CD14-positive monocyte (primary cell): ENCODE data around the gene SSH3. TPM values are rescaled to one million over a fixed set of nuclear protein-coding genes. Genes with fewer than 3 reads are reported as not detected.

Experiments used
- DNase-seq, 3 donors: peaks; one replicate each; pipeline ENCODE4 v3.0.0-alpha.2; 2011 to 2022
- H2AFZ ChIP-seq: 2 replicates; pipeline ENCODE4 v1.6.0; 2012; ENCODE audit warnings: mild to moderate bottlenecking, low read depth, low read length, inconsistent platforms; ENCODE audit not compliant: insufficient read depth, poor library complexity, severe bottlenecking
- H3K27ac ChIP-seq, 2 donors: 1 replicate in 1 of 2; 2 replicates in 1 of 2; pipeline ENCODE4 v1.5.1; 2012 to 2013; ENCODE audit warnings: low read length in 2 of 2, control low read depth in 1 of 2, inconsistent platforms in 1 of 2, low read depth in 1 of 2, mild to moderate bottlenecking in 1 of 2
- H3K27me3 ChIP-seq, 2 donors: one replicate each; pipeline versions ENCODE4 v1.6.0 to v1.6.1; 2011 to 2013; ENCODE audit warnings: low read length in 2 of 2; ENCODE audit not compliant: control insufficient read depth in 2 of 2, insufficient read depth in 2 of 2
- H3K36me3 ChIP-seq, 2 donors: replicated peaks in 1 of 2; 1 replicate in 1 of 2; 2 replicates in 1 of 2; pipeline versions ENCODE4 v1.5.1 to v1.6.1; 2012 to 2013; ENCODE audit warnings: low read length in 2 of 2, control low read depth in 1 of 2, inconsistent platforms in 1 of 2, mild to moderate bottlenecking in 1 of 2; ENCODE audit not compliant: insufficient read depth in 2 of 2, control insufficient read depth in 1 of 2
- H3K4me1 ChIP-seq, 2 donors: 1 replicate in 1 of 2; 2 replicates in 1 of 2; pipeline versions ENCODE4 v1.5.1 to v1.6.1; 2012 to 2013; ENCODE audit warnings: low read length in 2 of 2, control low read depth in 1 of 2, inconsistent platforms in 1 of 2, mild to moderate bottlenecking in 1 of 2, moderate library complexity in 1 of 2; ENCODE audit not compliant: insufficient read depth in 2 of 2, control insufficient read depth in 1 of 2
- H3K4me2 ChIP-seq: replicated peaks from 2 replicates; pipeline ENCODE3; 2012; ENCODE audit warnings: low read length, moderate library complexity, mild to moderate bottlenecking; ENCODE audit not compliant: poor library complexity, severe bottlenecking; ENCODE audit errors: extremely low read depth
- H3K4me3 ChIP-seq, 3 experiments: fragments of 200-600 bp in 1 of 3; sonication (generic) in 1 of 3; replicated peaks in 1 of 3; 1 replicate in 2 of 3; 2 replicates in 1 of 3; pipeline ENCODE4 v1.5.1; 2011 to 2013; ENCODE audit warnings: low read length in 3 of 3, mild to moderate bottlenecking in 3 of 3, control low read depth in 2 of 3, low read depth in 2 of 3, inconsistent platforms in 1 of 3, moderate library complexity in 1 of 3
- H3K79me2 ChIP-seq: 2 replicates; pipeline ENCODE4 v1.6.0; 2012; ENCODE audit warnings: mild to moderate bottlenecking, control low read depth, inconsistent platforms, low read length, moderate library complexity; ENCODE audit not compliant: insufficient read depth
- H3K9ac ChIP-seq: 2 replicates; pipeline ENCODE4 v1.6.0; 2017; ENCODE audit warnings: low read length, mild to moderate bottlenecking; ENCODE audit not compliant: insufficient read depth, poor library complexity, severe bottlenecking
- H3K9me3 ChIP-seq, 2 donors: replicated peaks in 1 of 2; 1 replicate in 1 of 2; 2 replicates in 1 of 2; pipeline versions ENCODE4 v1.5.1 to v1.6.1; 2012 to 2013; ENCODE audit warnings: low read length in 2 of 2, control low read depth in 1 of 2; ENCODE audit not compliant: control insufficient read depth in 1 of 2, insufficient read depth in 1 of 2
- H4K20me1 ChIP-seq: 2 replicates; pipeline ENCODE4 v1.6.0; 2012; ENCODE audit warnings: mild to moderate bottlenecking, low read length, control low read depth, moderate library complexity; ENCODE audit not compliant: insufficient read depth
- H3K27ac Mint-ChIP-seq, 7 donors: one replicate each; pipeline ENCODE4 v1.8.0; 2020; ENCODE audit warnings: mild to moderate bottlenecking in 7 of 7, mixed read lengths in 7 of 7, moderate library complexity in 6 of 7, inconsistent platforms in 2 of 7
- H3K27me3 Mint-ChIP-seq, 3 donors: one replicate each; pipeline ENCODE4 v1.8.0; 2021 to 2022; ENCODE audit warnings: low read depth in 3 of 3, mild to moderate bottlenecking in 3 of 3, mixed read lengths in 3 of 3, moderate library complexity in 3 of 3, inconsistent platforms in 1 of 3
- H3K36me3 Mint-ChIP-seq, 2 donors: one replicate each; pipeline ENCODE4 v1.8.0; 2020; ENCODE audit warnings: mixed read lengths in 2 of 2, inconsistent platforms in 1 of 2, mild to moderate bottlenecking in 1 of 2
- H3K4me1 Mint-ChIP-seq: one replicate; pipeline ENCODE4 v1.8.0; 2020; ENCODE audit warnings: mild to moderate bottlenecking, mixed read lengths
- H3K4me3 Mint-ChIP-seq, 2 donors: one replicate each; pipeline ENCODE4 v1.8.0; 2020; ENCODE audit warnings: mild to moderate bottlenecking in 2 of 2, mixed read lengths in 2 of 2, moderate library complexity in 1 of 2
- H3K9me3 Mint-ChIP-seq, 7 donors: one replicate each; pipeline ENCODE4 v1.8.0; 2020 to 2022; ENCODE audit warnings: mixed read lengths in 7 of 7, mild to moderate bottlenecking in 6 of 7, moderate library complexity in 6 of 7, inconsistent platforms in 2 of 7
- WGBS: methylation state at CpG from one replicate; pipeline ENCODE4 v1.1.5; 2013; ENCODE audit warnings: missing lambda C conversion rate; ENCODE audit not compliant: insufficient coverage; 5-methylcytosine and 5-hydroxymethylcytosine counted together
- intact Hi-C, 2 donors: fragments of 100-400 bp; cut with micrococcal nuclease; formaldehyde crosslinking; loops; one replicate each; pipeline versions ENCODE4 v1.15.0 to v1.15.1; 2023
- polyA plus RNA-seq, 3 donors: library from polyadenylated mRNA; depleted of rRNA in 1 of 3; unstranded in 2 of 3; stranded (reverse) in 1 of 3; fragments of 300-500 nt in 2 of 3; fragments of >200 nt in 1 of 3; fragmentation: Illumina TruSeq in 2 of 3; gene quantifications; 1 replicate in 2 of 3; 2 replicates in 1 of 3; pipeline ENCODE4 v1.2.3, GENCODE V29; 2012 to 2021
- TF ChIP-seq, protein P1 (sequence below): fragments of 200-600 bp; IDR thresholded peaks from one replicate; pipeline ENCODE4 v1.8.0; 2022; ENCODE audit warnings: antibody characterized with exemption, mild to moderate bottlenecking

The SSH3 gene
- polyA plus RNA-seq, 3 donors: 3.6 to 23.3 (median 5.8) TPM

DNA sequence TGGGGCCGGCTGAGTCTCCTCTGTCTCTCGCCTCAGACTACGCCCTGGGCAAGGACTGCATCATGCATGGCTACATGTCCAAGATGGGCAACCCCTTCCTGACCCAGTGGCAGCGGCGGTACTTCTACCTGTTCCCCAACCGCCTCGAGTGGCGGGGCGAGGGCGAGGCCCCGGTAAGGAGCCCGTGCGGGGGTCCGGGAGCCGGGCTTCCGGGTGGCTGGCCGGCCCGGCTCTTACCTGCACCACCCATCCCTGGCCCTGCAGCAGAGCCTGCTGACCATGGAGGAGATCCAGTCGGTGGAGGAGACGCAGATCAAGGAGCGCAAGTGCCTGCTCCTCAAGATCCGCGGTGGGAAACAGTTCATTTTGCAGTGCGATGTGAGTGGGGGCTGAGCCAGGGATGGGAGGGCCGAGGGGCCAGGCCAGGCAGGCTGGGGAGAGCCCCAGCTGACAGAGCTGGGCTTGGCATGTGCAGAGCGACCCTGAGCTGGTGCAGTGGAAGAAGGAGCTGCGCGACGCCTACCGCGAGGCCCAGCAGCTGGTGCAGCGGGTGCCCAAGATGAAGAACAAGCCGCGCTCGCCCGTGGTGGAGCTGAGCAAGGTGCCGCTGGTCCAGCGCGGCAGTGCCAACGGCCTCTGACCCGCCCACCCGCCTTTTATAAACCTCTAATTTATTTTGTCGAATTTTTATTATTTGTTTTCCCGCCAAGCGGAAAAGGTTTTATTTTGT is 18.4 kb upstream of the SSH3 start:
- Histone ChIP-seq H4K20me1 (peaks cover 11% of the 10 kb centered on the region), H3K4me1 (peaks cover 88 to 95% of the 10 kb centered on the region in 2 donors), H3K36me3 (peaks cover 60 to 68% of the 10 kb centered on the region in 2 donors), H3K79me2 (peaks cover 86% of the 10 kb centered on the region), H3K9ac (peak overlapping the region; percentile 93), H3K4me2 (peak overlapping the region; percentile 80), H2AFZ (no peak overlapping the region), H3K27ac (peak overlapping the region; percentile 92 to 99), H3K9me3 (no peaks in the 10 kb centered on the region), H3K27me3 (no peaks in the 10 kb centered on the region), H3K4me3 (peak overlapping the region; percentile 25 to 83 (median 54))
- Mint-ChIP-seq H3K27ac (peak overlapping the region; percentile 91 to 100 (median 97)), H3K27me3 (peaks cover 0 to 10% (median 6%) of the 10 kb centered on the region in 3 donors), H3K4me3 (peak overlapping the region; percentile 80 to 91), H3K9me3 (no peaks in the 10 kb centered on the region), H3K36me3 (peaks cover 60 to 81% of the 10 kb centered on the region in 2 donors), H3K4me1 (peaks cover 80% of the 10 kb centered on the region)
- WGBS: 63% methylated on average over 35 of the region's 45 CpGs
- intact Hi-C loops: loop anchor here in 1 of 2 donors (1.0 to 2.0 kb wide), 2 partner anchors 8 to 16 kb away; no protein-coding TSS in a partner anchor
- no peak for DNase-seq
- TF ChIP-seq, protein P1, sequence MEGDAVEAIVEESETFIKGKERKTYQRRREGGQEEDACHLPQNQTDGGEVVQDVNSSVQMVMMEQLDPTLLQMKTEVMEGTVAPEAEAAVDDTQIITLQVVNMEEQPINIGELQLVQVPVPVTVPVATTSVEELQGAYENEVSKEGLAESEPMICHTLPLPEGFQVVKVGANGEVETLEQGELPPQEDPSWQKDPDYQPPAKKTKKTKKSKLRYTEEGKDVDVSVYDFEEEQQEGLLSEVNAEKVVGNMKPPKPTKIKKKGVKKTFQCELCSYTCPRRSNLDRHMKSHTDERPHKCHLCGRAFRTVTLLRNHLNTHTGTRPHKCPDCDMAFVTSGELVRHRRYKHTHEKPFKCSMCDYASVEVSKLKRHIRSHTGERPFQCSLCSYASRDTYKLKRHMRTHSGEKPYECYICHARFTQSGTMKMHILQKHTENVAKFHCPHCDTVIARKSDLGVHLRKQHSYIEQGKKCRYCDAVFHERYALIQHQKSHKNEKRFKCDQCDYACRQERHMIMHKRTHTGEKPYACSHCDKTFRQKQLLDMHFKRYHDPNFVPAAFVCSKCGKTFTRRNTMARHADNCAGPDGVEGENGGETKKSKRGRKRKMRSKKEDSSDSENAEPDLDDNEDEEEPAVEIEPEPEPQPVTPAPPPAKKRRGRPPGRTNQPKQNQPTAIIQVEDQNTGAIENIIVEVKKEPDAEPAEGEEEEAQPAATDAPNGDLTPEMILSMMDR: no peak

DNA sequence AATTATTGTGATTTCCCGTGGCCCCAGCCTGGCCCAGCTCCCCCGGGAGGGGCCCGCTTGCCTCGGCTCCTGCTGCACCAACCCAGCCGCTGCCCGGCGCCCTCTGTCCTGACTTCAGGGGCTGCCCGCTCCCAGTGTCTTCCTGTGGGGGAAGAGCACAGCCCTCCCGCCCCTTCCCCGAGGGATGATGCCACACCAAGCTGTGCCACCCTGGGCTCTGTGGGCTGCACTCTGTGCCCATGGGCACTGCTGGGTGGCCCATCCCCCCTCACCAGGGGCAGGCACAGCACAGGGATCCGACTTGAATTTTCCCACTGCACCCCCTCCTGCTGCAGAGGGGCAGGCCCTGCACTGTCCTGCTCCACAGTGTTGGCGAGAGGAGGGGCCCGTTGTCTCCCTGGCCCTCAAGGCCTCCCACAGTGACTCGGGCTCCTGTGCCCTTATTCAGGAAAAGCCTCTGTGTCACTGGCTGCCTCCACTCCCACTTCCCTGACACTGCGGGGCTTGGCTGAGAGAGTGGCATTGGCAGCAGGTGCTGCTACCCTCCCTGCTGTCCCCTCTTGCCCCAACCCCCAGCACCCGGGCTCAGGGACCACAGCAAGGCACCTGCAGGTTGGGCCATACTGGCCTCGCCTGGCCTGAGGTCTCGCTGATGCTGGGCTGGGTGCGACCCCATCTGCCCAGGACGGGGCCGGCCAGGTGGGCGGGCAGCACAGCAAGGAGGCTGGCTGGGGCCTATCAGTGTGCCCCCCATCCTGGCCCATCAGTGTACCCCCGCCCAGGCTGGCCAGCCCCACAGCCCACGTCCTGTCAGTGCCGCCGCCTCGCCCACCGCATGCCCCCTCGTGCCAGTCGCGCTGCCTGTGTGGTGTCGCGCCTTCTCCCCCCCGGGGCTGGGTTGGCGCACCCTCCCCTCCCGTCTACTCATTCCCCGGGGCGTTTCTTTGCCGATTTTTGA is 17.5 kb upstream of the SSH3 start:
- H2AFZ ChIP-seq: no peak overlapping the region
- Mint-ChIP-seq H3K36me3 (peaks cover 59 to 81% of the 10 kb centered on the region in 2 donors), H3K4me3 (peak overlapping the region; percentile 80 to 91), H3K4me1 (peaks cover 80% of the 10 kb centered on the region), H3K27me3 (peaks cover 0 to 10% (median 6%) of the 10 kb centered on the region in 3 donors), H3K9me3 (no peaks in the 10 kb centered on the region), H3K27ac (peak overlapping the region; percentile 98 to 100 (median 99))
- peak overlapping the region; percentile 92 to 99 for H3K27ac ChIP-seq
- intact Hi-C loops: loop anchor here (1.0 to 2.0 kb wide), 2 partner anchors 9 to 17 kb away; no protein-coding TSS in a partner anchor
- peaks cover 88 to 95% of the 10 kb centered on the region in 2 donors for H3K4me1 ChIP-seq
- H3K36me3 ChIP-seq: peaks cover 60 to 68% of the 10 kb centered on the region in 2 donors
- TF ChIP-seq, protein P1: no peak
- H4K20me1 ChIP-seq: peaks cover 19% of the 10 kb centered on the region
- peak overlapping the region; percentile 25 to 83 (median 54) for H3K4me3 ChIP-seq
- H3K27me3 ChIP-seq: no peaks in the 10 kb centered on the region
- peak in 1 of 3 donors; percentile 55 for DNase-seq
- H3K9ac ChIP-seq: peak overlapping the region; percentile 93
- H3K79me2 ChIP-seq: peaks cover 86% of the 10 kb centered on the region
- 19% methylated on average over 30 of the region's 39 CpGs for WGBS
- peak overlapping the region; percentile 80 for H3K4me2 ChIP-seq
- no peaks in the 10 kb centered on the region for H3K9me3 ChIP-seq
